OCI-LY7 (cell line): ENCODE data around the gene RASSF4. TPM values are rescaled to one million over a fixed set of nuclear protein-coding genes. Genes with fewer than 3 reads are reported as not detected.

Experiments used
- BruUV-seq: library from RNA; stranded (reverse); fragments of 400-500 nt; replicated peaks from 2 replicates; lab custom pipeline; 2021; lab: Mats Ljungman, UMichigan
- CTCF ChIA-PET: fragments of 300-600 bp; sonication (Branson Sonifier 250); formaldehyde crosslinking; loops from one replicate; lab custom pipeline; 2022; ENCODE audit warnings: antibody characterized with exemption; ENCODE audit not compliant: unreplicated experiment; lab: Charles Lee
- POLR2A ChIA-PET: fragments of 300-600 bp; sonication (Branson Sonifier 250); formaldehyde crosslinking; loops from one replicate; lab custom pipeline; 2022; ENCODE audit warnings: antibody characterized with exemption; lab: Charles Lee
- DNase-seq: peaks from one replicate; pipeline ENCODE4 v3.0.0-alpha.2; 2015; ENCODE audit warnings: low spot score
- H2AFZ ChIP-seq: fragments of 200-600 bp; sonication (generic), shearing (Covaris generic); 2 replicates; pipeline ENCODE4 v1.6.1; 2014; ENCODE audit warnings: mild to moderate bottlenecking, antibody characterized with exemption, low read length, moderate library complexity
- H3K27ac ChIP-seq: fragments of 200-600 bp; sonication (generic); 2 replicates; pipeline ENCODE4 v1.5.1; 2014; ENCODE audit warnings: mixed run types, low read depth, mild to moderate bottlenecking, moderate library complexity, low read length, inconsistent platforms; ENCODE audit not compliant: poor library complexity, severe bottlenecking
- H3K36me3 ChIP-seq: fragments of 200-600 bp; sonication (generic); 2 replicates; pipeline ENCODE4 v1.6.1; 2014; ENCODE audit warnings: mild to moderate bottlenecking, antibody characterized with exemption, low read length, moderate library complexity, mixed read lengths; ENCODE audit not compliant: insufficient read depth
- H3K4me1 ChIP-seq: fragments of 200-600 bp; sonication (generic); 2 replicates; pipeline ENCODE4 v1.5.1; 2014; ENCODE audit warnings: mild to moderate bottlenecking, low read length; ENCODE audit not compliant: insufficient read depth, poor library complexity, severe bottlenecking
- H3K4me2 ChIP-seq: fragments of 200-600 bp; sonication (generic); 2 replicates; pipeline ENCODE4 v1.6.1; 2014; ENCODE audit warnings: mild to moderate bottlenecking, low read length
- H3K4me3 ChIP-seq: fragments of 200-600 bp; sonication (generic); 2 replicates; pipeline ENCODE4 v1.5.1; 2014; ENCODE audit warnings: mild to moderate bottlenecking, low read depth, low read length; ENCODE audit not compliant: poor library complexity, severe bottlenecking
- H3K79me2 ChIP-seq: fragments of 200-600 bp; sonication (generic); 2 replicates; pipeline ENCODE4 v1.6.1; 2016; ENCODE audit warnings: low read depth, mild to moderate bottlenecking, low read length, moderate library complexity, mixed read lengths; ENCODE audit not compliant: insufficient read depth
- H3K9me2 ChIP-seq: fragments of 200-600 bp; sonication (generic); 2 replicates; pipeline ENCODE4 v1.6.1; 2016; ENCODE audit warnings: mild to moderate bottlenecking, low read length, mixed read lengths; ENCODE audit not compliant: insufficient read depth
- H3K9me3 ChIP-seq: fragments of 200-600 bp; sonication (generic); 2 replicates; pipeline ENCODE4 v1.6.1; 2014; ENCODE audit warnings: mild to moderate bottlenecking, mixed run types, low read length, mixed read lengths
- H4K20me1 ChIP-seq: fragments of 200-600 bp; sonication (generic); 2 replicates; pipeline ENCODE4 v1.6.1; 2014; ENCODE audit warnings: mild to moderate bottlenecking, antibody characterized with exemption, low read length, moderate library complexity, mixed read lengths; ENCODE audit not compliant: insufficient read depth
- CTCF ChIP-seq: fragments of 200-600 bp; sonication (generic); conservative IDR thresholded peaks from 2 replicates; pipeline ENCODE4 v1.5.1; 2014; ENCODE audit warnings: mild to moderate bottlenecking, antibody characterized with exemption, low read length, moderate library complexity, mixed read lengths
- EZH2phosphoT487 ChIP-seq: fragments of 200-600 bp; sonication (generic); IDR thresholded peaks from 2 replicates; pipeline ENCODE4 v1.6.1; 2018; ENCODE audit warnings: low read depth, borderline replicate concordance, mild to moderate bottlenecking, mixed run types, antibody characterized with exemption, low read length, moderate library complexity, mixed read lengths
- intact Hi-C: fragments of 100-400 bp; cut with micrococcal nuclease; formaldehyde crosslinking; loops from one replicate; pipeline ENCODE4 v1.10.0; 2022; ENCODE audit not compliant: unreplicated experiment
- total RNA-seq, 2 experiments: library from RNA; depleted of rRNA in 1 of 2; stranded (reverse); fragments of >200 nt in 1 of 2; shearing (Covaris generic) in 1 of 2; gene quantifications; 2 replicates each; pipeline ENCODE4 v1.2.3, GENCODE V29; 2014 to 2022

Gene RASSF4
- total RNA-seq, 2 experiments from 2014 or later = 2.6 to 5.3 TPM

- peaks cover 17% of the 10 kb centered on the region for H3K4me1 ChIP-seq
- DNase-seq = no peak
- no peak for TF ChIP-seq EZH2phosphoT487
- TF ChIP-seq CTCF = no peak
- no peaks in the 10 kb centered on the region for H3K79me2 ChIP-seq
- H3K9me2 ChIP-seq = no peaks in the 10 kb centered on the region
- no peaks in the 10 kb centered on the region for H3K9me3 ChIP-seq
- BruUV-seq = no TSS peak
- H3K4me2 ChIP-seq = no peak overlapping the region
- H3K36me3 ChIP-seq = no peaks in the 10 kb centered on the region
- H3K4me3 ChIP-seq = no peak overlapping the region
- no peak overlapping the region for H2AFZ ChIP-seq
- no peak overlapping the region for H3K27ac ChIP-seq
- POLR2A ChIA-PET = no interaction called here
- CTCF ChIA-PET = interaction anchor here (1.1 kb wide), 1 partner anchor 12 kb away, joined by 3 read pairs; no protein-coding TSS in a partner anchor
- intact Hi-C loops = no loop called here
- H4K20me1 ChIP-seq = no peaks in the 10 kb centered on the region
These were observed 34.5 kb downstream of the RASSF4 start for GRCh38 chr10:44993922-44994751.

GRCh38 chr10:44994752-44995530 lies 35.3 kb downstream of the RASSF4 start:
- no peaks in the 10 kb centered on the region for H3K9me3 ChIP-seq
- DNase-seq = no peak
- H3K27ac ChIP-seq = no peak overlapping the region
- peaks cover 18% of the 10 kb centered on the region for H3K4me1 ChIP-seq
- no peaks in the 10 kb centered on the region for H3K9me2 ChIP-seq
- no peak overlapping the region for H3K4me2 ChIP-seq
- H3K36me3 ChIP-seq = no peaks in the 10 kb centered on the region
- ChIA-PET POLR2A (interaction anchor here (0.7 kb wide), 1 partner anchor 10 kb away, joined by 3 read pairs; no protein-coding TSS in a partner anchor), CTCF (interaction anchor here (1.1 kb wide), 1 partner anchor 11 kb away, joined by 3 read pairs; no protein-coding TSS in a partner anchor)
- intact Hi-C loops = no loop called here
- no peak overlapping the region for H3K4me3 ChIP-seq
- no TSS peak for BruUV-seq
- H2AFZ ChIP-seq = no peak overlapping the region
- no peaks in the 10 kb centered on the region for H4K20me1 ChIP-seq
- H3K79me2 ChIP-seq = no peaks in the 10 kb centered on the region
- no peak for TF ChIP-seq CTCF
- TF ChIP-seq EZH2phosphoT487 = no peak
